ENCODE measurements around the gene CDH10. TPM values are rescaled to one million over a fixed set of nuclear protein-coding genes. Genes with fewer than 3 reads are reported as not detected.

The CDH10 gene
- total and polyA plus RNA-seq, 4 donors: 0.09 TPM; not detected in 3

DNA sequence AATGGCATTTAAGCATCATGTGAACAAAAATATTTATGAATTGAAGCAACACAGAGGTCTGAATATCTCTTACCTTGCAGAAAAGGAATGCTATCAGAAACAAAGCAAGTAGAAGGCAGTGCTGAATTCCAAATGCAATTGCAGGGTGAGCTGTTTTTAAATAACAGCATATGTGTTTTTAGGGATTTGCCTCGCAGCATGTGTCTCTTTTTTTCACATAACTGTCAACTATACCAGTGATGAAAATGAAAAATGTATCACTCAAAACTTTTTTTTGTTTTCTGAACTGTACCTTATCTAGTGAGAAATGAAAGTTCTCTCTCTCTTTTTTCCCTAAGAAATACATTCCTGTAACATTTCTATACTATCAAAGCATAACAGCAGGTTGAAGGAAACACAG lies 21.2 kb downstream of the CDH10 start (continued):
- TF ChIP-seq, protein P1, sequence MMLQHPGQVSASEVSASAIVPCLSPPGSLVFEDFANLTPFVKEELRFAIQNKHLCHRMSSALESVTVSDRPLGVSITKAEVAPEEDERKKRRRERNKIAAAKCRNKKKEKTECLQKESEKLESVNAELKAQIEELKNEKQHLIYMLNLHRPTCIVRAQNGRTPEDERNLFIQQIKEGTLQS (IDR thresholded peaks at IDR 0.05): no peak

DNA sequence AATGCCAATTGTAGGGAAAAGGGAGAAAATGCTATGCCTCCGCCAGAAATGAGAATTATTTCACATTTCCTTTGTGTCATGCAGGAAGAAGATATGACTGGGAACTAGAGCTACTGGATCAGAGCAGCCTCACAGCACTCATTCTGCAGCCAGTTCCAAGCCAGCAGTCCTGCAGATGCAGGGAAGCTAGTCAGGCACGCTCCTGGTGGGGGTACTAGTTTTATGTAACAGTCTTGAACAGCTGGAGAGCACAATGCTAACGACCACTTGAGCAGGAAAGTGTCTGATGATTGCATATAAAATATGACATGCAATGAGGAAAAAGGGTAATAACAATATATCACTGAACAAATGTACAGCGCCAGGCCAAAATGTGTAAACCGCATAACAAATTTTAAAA lies 21.7 kb downstream of the CDH10 start:
- no peaks in the 10 kb centered on the region for H3K4me1 ChIP-seq (ENCODE audit: control insufficient read depth in 4 of 4, insufficient read depth in 4 of 4, low read length in 3 of 4)
- no peaks in the 10 kb centered on the region for H3K9me3 ChIP-seq (ENCODE audit: control insufficient read depth in 4 of 4, low read length in 3 of 4)
- no peak overlapping the region for H3K4me3 ChIP-seq (ENCODE audit: low read depth in 1 of 3, low read length in 3 of 3)
- no peak overlapping the region for H3K27ac ChIP-seq (ENCODE audit: low read depth in 1 of 2, low read length in 2 of 2)
- WGBS: 56% methylated on average over 5 of the region's 5 CpGs
- no peaks in the 10 kb centered on the region for H3K27me3 ChIP-seq (ENCODE audit: control insufficient read depth in 4 of 4, insufficient read depth in 4 of 4, low read length in 3 of 4)
- DNase-seq (ENCODE audit: low spot score): no peak
- TF ChIP-seq, protein P2, sequence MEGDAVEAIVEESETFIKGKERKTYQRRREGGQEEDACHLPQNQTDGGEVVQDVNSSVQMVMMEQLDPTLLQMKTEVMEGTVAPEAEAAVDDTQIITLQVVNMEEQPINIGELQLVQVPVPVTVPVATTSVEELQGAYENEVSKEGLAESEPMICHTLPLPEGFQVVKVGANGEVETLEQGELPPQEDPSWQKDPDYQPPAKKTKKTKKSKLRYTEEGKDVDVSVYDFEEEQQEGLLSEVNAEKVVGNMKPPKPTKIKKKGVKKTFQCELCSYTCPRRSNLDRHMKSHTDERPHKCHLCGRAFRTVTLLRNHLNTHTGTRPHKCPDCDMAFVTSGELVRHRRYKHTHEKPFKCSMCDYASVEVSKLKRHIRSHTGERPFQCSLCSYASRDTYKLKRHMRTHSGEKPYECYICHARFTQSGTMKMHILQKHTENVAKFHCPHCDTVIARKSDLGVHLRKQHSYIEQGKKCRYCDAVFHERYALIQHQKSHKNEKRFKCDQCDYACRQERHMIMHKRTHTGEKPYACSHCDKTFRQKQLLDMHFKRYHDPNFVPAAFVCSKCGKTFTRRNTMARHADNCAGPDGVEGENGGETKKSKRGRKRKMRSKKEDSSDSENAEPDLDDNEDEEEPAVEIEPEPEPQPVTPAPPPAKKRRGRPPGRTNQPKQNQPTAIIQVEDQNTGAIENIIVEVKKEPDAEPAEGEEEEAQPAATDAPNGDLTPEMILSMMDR (IDR thresholded peaks at IDR 0.05; ENCODE audit: low read depth, low read length, missing input control): no peak
- TF ChIP-seq EGR1 (IDR thresholded peaks at IDR 0.05; ENCODE audit: low read depth in 2 of 2) (no peak), GABPA (IDR thresholded peaks at IDR 0.05 in 1 of 2, conservative IDR thresholded peaks at IDR 0.05 in 1 of 2) (no peak), RXRA (IDR thresholded peaks at IDR 0.05) (no peak), NR2F2 (IDR thresholded peaks at IDR 0.05) (no peak), HNF4A (conservative IDR thresholded peaks at IDR 0.05) (no peak), FOXA1 (IDR thresholded peaks at IDR 0.05) (no peak), RAD21 (IDR thresholded peaks at IDR 0.05) (no peak), SP1 (IDR thresholded peaks at IDR 0.05) (no peak), YY1 (IDR thresholded peaks at IDR 0.05) (no peak)
- TF ChIP-seq, protein P3, sequence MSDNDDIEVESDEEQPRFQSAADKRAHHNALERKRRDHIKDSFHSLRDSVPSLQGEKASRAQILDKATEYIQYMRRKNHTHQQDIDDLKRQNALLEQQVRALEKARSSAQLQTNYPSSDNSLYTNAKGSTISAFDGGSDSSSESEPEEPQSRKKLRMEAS (IDR thresholded peaks at IDR 0.05): no peak
- TF ChIP-seq, protein P4, sequence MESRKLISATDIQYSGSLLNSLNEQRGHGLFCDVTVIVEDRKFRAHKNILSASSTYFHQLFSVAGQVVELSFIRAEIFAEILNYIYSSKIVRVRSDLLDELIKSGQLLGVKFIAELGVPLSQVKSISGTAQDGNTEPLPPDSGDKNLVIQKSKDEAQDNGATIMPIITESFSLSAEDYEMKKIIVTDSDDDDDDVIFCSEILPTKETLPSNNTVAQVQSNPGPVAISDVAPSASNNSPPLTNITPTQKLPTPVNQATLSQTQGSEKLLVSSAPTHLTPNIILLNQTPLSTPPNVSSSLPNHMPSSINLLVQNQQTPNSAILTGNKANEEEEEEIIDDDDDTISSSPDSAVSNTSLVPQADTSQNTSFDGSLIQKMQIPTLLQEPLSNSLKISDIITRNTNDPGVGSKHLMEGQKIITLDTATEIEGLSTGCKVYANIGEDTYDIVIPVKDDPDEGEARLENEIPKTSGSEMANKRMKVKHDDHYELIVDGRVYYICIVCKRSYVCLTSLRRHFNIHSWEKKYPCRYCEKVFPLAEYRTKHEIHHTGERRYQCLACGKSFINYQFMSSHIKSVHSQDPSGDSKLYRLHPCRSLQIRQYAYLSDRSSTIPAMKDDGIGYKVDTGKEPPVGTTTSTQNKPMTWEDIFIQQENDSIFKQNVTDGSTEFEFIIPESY (IDR thresholded peaks at IDR 0.05): no peak
- TF ChIP-seq, protein P5, sequence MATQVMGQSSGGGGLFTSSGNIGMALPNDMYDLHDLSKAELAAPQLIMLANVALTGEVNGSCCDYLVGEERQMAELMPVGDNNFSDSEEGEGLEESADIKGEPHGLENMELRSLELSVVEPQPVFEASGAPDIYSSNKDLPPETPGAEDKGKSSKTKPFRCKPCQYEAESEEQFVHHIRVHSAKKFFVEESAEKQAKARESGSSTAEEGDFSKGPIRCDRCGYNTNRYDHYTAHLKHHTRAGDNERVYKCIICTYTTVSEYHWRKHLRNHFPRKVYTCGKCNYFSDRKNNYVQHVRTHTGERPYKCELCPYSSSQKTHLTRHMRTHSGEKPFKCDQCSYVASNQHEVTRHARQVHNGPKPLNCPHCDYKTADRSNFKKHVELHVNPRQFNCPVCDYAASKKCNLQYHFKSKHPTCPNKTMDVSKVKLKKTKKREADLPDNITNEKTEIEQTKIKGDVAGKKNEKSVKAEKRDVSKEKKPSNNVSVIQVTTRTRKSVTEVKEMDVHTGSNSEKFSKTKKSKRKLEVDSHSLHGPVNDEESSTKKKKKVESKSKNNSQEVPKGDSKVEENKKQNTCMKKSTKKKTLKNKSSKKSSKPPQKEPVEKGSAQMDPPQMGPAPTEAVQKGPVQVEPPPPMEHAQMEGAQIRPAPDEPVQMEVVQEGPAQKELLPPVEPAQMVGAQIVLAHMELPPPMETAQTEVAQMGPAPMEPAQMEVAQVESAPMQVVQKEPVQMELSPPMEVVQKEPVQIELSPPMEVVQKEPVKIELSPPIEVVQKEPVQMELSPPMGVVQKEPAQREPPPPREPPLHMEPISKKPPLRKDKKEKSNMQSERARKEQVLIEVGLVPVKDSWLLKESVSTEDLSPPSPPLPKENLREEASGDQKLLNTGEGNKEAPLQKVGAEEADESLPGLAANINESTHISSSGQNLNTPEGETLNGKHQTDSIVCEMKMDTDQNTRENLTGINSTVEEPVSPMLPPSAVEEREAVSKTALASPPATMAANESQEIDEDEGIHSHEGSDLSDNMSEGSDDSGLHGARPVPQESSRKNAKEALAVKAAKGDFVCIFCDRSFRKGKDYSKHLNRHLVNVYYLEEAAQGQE (IDR thresholded peaks at IDR 0.05): no peak
- H3K9ac ChIP-seq (ENCODE audit: low read depth in 1 of 2, low read length in 2 of 2): no peak overlapping the region
- H3K36me3 ChIP-seq (ENCODE audit: control insufficient read depth in 4 of 4, insufficient read depth in 3 of 4, low read depth in 1 of 4, low read length in 3 of 4): no peaks in the 10 kb centered on the region
